Measurements from ENCODE around the gene ANGPTL4.
"Not testable (repeated sequence)": the region's sequence is repeated elsewhere in the genome, so short reads cannot be mapped to it uniquely, and the experiment has no call there.

The ANGPTL4 gene

DNA sequence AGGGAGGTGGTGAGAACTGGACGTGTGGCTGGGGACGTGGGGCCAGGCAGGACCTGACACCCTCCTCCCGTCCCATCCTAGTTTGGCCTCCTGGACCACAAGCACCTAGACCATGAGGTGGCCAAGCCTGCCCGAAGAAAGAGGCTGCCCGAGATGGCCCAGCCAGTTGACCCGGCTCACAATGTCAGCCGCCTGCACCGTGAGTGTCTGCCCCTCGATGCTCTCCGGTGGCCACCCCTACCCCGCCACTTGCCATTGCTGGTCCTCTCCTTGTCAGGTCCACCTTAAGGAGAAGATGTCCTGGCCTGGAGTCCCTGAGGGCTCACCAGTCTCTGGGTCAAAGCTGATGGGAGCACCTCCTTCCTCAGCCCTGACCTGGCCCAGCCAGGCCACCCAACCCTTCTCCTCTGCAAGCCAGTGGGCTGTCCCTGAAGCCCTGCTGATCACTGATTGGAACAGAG is 2.2 kb downstream of the ANGPTL4 start:
- no peak for DNase-seq

DNA sequence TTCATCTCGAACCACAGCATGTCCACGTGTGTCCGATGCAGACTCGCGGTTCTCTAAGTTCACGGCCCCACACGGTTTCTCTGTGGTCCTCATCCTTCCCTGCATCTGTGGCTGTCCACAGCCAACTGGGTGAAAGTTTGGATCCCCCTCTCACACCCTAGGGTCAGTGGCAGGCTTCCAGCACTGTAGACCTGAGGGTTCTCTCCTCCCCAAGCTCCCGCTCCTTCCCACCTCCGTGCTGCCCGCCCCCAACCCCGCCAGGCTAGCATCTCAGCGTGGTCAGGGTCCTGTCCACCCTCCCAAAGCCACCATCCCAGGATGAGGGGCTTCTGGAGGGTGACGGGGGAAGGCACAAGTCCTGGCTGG is 3.0 kb downstream of the ANGPTL4 start:
- no peak for DNase-seq

DNA sequence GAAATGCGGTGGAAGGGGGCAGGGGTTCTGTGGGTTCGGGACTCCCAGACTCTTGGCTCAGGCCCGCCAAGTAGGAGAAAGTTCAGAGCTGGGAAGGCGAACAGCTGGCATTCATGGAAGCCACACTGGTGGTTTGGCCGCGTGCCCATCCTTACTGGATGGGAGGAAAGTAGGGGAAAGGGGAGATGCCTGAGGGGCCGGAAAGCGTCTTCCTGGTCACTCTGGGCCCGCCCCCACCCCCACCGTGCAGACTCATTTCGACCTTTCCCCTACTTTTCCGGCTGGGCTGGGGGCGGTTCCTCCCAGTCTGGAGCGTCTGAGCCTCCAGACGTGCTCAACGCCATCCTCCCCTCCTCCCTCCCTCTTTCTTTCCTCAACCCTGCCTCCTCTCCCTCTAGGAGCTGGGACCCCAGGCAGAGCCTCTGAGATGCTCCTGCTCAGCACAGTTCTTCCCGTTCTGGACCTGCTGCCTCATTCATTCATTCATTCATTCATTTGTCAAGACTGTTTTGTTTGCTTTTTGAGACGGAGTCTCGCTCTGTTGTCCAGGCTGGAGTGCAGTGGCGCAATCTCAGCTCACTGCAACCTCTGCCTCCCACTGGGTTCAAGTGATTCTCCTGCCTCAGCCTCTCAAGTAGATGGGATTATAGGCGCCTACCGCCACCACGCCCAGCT is 3.5 kb downstream of the ANGPTL4 start:
- no peak for DNase-seq

DNA sequence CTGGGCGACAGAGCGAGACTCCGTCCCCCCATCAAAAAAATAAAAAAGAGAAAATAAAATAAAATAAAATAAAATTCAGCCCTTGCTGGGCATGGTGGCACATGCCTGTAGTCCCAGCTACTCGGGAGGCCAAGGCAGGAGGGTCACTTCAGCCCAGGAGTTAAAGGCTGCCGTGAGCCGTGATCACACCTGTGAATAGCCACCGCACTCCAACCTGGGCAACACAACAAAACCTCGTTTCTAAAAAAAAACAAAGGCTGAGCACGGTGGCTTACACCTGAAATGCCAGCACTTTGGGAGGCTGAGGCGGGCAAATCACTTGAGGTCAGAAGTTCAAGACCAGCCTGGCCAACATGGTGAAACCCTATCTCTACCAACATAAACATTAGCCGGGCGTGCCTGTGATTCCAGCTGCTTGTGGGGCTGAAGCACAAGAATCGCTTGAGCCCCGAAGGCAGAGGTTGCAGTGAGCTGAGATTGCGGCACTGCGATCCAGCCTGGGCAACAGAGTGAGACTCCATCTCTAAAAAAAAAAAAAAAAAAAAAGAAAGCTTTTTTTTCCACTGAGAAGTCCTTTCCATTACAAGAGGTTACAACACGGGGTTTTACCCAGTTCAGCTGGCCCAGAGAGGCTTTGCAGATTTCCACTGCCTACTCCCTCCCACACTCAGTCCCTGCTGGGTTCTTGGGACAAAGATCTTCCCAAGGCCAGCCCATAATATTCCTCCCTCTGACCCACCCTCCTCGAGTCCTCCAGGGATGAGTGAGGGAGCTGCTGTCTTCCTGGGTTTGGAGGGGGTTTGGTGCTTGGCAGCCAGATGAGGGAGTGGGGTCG is 6.4 kb downstream of the ANGPTL4 start:
- no peak for DNase-seq

DNA sequence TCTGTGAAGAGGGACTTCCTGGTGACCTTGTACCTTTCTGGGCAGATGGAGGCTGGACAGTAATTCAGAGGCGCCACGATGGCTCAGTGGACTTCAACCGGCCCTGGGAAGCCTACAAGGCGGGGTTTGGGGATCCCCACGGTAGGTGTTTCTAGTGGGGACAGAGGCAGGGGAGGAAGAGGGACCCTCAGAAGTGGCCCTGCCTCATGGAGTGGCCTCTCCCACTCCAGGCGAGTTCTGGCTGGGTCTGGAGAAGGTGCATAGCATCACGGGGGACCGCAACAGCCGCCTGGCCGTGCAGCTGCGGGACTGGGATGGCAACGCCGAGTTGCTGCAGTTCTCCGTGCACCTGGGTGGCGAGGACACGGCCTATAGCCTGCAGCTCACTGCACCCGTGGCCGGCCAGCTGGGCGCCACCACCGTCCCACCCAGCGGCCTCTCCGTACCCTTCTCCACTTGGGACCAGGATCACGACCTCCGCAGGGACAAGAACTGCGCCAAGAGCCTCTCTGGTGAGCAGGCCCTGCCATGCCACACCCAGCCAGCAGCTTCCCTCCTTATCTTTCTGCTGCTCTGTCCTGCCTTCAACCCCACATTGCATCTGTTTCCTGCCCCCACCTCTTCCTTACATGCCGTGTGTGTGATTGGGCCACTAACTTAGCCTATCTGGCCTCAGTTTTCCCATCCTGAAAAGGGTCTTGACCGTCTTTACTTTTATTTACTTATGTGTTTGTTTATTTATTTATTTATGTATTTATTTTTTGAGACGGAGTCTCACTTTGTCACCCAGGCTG is 7.3 kb downstream of the ANGPTL4 start:
- DNase-seq = no peak

DNA sequence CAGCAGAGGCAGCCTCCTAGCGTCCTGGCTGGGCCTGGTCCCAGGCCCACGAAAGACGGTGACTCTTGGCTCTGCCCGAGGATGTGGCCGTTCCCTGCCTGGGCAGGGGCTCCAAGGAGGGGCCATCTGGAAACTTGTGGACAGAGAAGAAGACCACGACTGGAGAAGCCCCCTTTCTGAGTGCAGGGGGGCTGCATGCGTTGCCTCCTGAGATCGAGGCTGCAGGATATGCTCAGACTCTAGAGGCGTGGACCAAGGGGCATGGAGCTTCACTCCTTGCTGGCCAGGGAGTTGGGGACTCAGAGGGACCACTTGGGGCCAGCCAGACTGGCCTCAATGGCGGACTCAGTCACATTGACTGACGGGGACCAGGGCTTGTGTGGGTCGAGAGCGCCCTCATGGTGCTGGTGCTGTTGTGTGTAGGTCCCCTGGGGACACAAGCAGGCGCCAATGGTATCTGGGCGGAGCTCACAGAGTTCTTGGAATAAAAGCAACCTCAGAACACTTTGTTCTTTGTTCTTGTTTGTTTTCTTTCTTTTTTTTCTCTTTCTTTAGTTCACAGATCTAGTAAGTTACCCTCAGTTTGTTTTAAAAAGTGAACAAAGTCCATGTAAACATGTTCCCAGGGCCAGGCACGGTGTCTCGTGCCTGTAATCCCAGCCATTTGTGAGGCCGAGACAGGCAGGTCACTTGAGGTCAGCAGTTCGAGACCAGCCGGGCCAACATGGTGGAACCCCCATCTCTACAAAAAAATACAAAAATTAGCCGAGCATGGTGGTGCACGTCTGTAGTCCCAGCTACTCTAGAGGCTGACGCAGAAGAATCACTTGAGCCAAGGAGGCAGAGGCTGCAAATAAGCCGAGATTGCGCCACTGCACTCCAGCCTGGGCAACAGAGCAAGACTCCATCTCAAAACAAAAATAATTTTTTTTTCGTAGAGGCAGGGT is 10.2 kb downstream of the ANGPTL4 start:
- no peak for DNase-seq

DNA sequence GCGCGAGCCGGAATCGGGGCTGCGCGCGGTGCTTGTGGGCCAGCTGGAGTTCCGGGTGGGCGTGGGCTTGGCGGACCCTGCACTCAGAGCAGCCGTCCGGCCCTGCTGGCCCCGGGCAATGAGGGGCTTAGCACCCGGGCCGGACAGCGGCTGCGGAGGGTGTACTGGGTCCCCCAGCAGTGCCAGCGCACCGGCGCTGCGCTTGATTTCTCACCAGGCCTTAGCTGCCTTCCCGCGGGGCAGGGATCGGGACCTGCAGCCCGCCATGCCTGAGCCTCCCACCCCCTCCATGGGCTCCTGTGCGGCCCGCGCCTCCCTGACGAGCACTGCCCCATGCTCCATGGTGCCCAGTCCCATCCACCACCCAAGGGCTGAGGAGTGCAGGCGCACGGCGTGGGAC is 11.8 kb downstream of the ANGPTL4 start:
- not testable (repeated sequence) for DNase-seq

DNA sequence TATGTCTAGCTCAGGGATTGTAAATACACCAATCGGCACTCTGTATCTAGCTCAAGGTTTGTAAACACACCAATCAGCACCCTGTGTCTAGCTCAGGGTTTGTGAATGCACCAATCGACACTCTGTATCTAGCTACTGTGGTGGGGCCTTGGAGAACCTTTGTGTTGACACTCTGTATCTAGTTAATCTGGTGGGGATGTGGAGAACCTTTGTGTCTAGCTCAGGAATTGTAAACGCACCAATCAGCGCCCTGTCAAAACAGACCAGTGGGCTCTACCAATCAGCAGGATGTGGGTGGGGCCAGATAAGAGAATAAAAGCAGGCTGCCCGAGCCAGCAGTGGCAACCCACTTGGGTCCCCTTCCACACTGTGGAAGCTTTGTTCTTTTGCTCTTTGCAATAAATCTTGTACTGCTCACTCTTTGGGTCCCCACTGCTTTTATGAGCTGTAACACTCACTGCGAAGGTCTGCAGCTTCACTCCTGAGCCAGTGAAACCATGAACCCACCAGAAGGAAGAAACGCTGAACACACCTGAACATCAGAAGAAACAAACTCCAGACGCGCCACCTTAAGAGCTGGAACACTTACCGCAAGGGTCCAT is 12.5 kb downstream of the ANGPTL4 start:
- DNase-seq = not testable (repeated sequence)

DNA sequence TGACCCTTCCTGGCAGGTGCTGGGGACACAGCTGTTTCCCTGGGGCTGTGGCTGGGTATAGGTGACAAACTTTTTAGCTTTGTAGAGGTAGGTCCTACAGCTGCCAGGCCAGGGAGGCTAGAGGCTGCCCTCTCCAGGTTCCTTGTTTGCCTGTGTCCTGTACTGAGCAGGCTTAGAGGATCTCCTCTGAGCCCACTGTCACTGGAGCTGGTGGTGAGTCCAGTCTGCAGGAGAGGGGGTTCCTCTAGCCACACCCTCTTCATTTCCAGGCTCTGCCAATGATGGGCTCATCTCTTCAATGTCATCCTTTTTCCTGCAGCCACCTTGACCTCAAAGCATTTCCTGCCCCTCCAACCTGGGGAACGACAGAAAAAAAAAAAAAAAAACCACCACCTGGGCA is 13.6 kb downstream of the ANGPTL4 start:
- no peak for DNase-seq

DNA sequence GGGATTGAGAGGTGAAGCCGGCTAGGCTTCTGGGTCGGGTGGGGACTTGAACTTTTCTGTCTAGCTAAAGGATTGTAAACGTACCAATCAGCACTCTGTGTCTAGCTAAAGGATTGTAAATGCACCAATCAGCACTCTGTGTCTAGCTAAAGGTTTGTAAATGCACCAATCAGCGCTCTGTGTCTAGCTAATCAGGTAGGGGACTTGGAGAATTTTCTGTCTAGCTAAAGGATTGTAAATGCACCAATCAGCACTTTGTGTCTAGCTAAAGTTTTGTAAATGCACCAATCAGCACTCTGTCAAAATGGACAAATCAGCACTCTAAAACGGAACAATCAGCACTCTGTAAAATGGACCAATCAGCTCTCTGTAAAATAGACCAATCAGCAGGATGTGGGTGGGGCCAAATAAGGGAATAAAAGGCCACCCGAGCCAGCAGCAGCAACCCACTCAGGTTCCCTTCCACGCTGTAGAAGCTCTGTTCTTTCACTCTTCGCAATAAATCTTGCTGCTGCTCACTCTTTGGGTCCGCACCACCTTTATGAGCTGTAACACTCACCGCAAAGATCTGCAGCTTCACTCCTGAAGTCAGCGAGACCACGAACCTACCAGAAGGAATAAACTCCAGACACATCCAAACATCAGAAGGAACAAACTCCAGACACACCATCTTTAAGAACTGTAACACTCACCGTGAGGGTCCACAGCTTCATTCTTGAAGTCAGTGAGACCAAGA is 15.4 kb downstream of the ANGPTL4 start:
- not testable (repeated sequence) for DNase-seq

DNA sequence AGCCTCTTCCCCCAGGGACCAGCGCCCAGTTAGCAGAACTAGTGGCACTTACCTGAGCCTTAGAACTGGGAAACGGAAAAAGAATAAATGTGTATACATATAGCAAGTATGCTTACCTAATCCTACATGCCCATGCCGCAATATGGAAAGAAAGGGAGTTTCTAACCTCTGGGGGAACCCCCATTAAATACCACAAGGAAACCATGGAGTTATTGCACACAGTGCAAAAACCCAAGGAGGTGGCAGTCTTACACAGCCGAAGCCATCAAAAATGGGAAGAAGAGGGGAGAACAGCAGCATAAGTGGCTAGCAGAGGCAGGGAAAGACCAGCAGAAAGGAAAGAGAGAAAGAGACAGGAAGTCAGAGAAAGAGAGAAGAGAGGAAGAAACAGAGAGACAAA is 20.6 kb downstream of the ANGPTL4 start:
- DNase-seq = not testable (repeated sequence)

DNA sequence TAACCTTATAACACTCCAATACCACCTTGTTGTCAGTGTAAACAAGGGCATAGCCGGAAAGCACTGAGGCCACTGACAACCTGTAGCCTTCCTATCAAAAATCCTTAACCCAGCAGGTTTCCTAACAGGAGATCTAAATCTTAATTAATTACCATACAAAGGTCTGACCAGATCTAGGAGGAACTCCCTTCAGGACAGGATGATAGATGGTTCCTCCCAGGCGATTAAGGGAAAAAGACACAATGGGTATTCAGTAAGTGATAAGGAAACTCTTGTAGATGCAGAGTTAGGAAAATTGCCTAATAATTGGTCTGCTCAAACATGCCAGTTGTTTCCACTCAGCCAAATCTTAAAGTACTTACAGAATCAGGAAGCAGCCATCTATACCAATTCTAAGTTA is 21.1 kb downstream of the ANGPTL4 start:
- DNase-seq = not testable (repeated sequence)

DNA sequence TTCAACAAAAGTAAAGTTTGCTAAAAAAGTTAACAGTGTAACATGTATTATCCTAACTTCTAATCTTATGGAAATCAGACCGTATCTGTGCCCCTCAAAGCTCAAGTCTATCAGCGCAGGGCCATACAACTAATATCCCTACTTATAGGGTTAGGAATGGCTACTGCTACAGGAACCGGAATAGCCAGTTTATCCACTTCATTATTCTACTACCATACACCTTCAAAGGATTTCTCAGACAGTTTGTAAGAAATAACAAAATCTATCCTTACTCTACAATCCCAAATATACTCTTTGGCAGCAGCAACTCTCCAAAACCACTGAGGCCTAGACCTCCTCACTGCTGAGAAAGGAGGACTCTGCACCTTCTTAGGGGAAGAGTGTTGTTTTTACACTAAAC is 21.6 kb downstream of the ANGPTL4 start:
- not testable (repeated sequence) for DNase-seq

DNA sequence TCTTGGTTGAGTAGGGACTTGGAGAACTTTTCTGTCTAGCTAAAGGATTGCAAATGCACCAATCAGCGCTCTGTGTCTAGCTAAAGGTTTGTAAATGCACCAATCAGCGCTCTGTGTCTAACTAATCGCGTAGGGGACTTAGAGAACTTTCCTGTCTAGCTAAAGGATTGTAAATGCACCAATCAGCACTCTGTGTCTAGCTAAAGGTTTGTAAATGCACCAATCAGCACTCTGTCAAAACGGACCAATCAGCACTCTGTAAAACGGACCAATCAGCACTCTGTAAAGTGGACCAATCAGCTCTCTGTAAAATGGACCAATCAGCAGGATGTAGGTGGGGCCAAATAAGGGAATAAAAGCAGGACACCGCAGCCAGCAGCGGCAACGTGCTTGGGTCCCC is 22.5 kb downstream of the ANGPTL4 start:
- DNase-seq = not testable (repeated sequence)

DNA sequence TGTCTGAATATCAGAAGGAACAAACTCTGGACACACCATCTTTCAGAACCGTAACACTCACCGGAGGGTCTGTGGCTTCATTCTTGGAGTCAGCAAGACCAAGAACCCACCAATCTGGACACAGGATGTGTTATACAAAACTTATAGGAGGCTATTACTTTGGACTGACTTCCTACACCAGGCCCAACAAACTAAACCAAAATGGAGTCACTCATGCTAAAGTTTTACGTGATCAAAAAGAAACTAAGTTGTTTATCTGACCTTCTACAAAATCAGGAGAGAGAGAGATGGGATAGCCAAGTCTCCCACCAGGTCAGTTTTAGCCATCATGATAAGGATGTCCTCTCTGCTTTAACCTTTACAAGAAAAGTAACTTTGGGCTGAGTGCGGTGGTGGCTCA is 23.0 kb downstream of the ANGPTL4 start:
- DNase-seq = no peak

DNA sequence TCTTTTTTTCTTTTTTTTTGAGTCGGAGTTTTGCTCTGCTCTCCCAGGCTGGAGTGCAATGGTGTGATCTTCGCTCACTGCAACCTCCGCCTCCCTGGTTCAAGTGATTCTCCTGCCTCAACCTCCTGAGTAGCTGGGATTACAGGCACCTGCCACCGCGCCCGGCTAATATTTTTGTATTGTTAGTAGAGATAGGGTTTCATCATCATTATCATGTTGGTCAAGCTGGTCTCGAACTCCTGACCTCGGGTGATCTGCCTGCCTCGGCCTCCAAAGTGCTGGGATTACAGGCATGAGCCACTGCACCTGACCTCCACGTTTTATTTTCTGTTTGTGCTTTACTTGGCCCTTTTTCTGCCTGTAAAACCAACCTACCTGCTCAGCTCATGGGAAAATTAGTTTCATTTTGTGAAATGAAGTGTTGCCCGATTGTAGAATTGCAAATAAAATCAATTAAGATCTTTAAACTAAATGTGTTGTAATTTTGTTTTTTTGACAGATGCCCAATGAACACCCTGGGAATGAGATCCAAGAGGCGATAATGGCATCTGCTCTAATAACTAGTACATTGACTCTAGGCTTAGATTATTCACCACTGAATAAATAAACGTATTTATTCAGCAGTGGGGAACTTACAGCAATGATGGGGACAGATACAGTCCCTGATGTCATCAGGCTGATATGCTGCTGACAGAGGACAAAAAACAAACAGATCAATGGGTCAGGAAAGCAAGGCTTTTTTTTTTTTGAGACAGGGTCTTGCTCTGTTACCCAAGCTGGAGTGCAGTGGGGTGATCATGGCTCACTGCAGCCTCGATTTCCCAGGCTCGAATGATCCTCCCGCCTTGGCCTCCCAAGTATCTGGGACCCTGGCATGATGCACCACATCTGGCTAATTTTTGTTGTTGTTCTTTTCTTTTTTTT is 24.0 kb downstream of the ANGPTL4 start:
- no peak for DNase-seq

DNA sequence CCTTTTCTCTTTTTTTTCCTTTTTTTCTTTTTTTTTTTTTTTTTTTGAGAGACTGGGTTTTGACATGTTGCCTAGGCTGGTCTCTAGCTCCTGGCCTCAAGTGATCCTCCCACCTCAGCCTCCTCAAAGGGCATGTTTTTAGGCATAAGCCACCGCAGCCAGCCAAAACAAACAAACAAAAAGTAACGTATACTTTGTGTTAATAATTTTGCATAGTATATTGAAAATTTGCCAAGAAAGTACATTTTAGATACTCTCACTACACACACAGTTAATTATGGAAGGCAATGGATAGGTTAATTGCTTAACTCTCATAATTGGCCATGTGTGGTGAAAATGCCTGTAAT is 24.6 kb downstream of the ANGPTL4 start:
- no peak for DNase-seq

DNA sequence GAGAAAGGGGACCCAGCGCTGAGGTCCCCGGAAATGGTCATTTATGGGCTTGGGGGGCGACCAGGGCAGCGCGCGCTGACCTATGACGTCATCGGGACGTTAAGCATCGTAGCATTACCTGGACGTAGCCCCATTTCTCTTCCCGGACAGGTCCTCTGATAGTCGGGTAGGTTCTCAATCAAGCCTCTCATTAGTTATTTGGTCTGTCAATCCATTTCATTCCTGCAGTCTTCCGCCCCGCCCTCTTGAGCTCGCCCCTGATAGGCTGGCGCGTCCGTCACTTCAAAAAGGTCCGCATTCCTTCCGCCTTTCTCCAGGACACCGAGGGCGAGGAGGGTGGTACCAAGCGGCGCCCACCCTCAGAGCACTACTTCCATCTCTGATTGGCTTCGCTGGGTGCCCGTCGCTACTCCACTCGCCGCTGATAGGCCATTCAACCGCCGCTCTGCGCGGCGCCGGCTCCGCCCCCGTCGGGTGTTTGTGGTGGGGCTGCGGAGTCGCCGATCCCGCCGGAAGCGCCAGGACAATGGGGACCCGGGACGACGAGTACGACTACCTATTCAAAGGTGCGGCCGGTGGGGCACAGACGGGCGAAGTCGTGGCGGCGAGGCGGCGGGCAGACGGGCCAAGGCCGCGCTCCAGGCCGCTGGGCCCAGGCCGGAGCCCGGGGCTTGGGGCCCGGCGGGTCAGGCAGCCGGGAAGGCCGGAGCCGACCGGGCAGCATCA is 26.1 kb downstream of the ANGPTL4 start, which contains the start of gene RAB11B:
Gene RAB11B, plus strand, starts transcription at position 470 of the 726 bp plus-strand sequence. Its CDS starts 57 bp downstream, at position 527.
- DNase-seq = peak; percentile 98

DNA sequence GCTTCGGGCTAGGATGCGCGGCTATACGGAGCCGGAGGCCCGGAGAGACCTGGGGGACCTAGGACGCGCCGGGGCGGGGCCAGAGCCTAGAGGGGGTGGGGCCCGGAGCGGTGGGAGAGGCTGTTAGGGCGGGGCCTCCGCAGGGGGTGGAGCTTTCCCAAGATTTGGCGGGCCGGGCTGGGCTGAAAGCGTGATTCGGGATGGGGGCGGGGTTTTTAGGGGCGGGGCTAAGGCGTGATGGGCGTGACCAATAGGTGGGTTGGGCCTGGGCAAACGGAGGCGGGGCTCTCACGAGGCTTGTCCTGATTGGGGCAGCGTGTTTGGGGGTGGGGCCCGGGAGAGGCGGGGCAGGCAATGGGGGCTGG is 26.6 kb downstream of the ANGPTL4 start:
- peak; percentile 99 for DNase-seq

Data from stimulated activated CD8-positive, alpha-beta memory T cell treated with anti-CD3 and anti-CD28 coated beads, Interleukin-4, amount 100 ng/mL, for 48 hours (primary cell).